Activated T-cell treated with anti-CD3 and anti-CD28 coated beads for 48 hours (primary cell): ENCODE results near the gene DENND4C.
"Not testable (repeated sequence)": the region's sequence is repeated elsewhere in the genome, so short reads cannot be mapped to it uniquely, and the experiment has no call there.

ENCODE experiments used
- DNase-seq: peaks from one replicate; pipeline ENCODE4 v3.0.0-alpha.2; 2020; ENCODE audit warnings: low read depth

Gene DENND4C

GRCh38 chr9:19410195-19410503 is 179.7 kb downstream of the DENND4C start:
- DNase-seq: no peak

- DNase-seq: no peak
These were observed 180.1 kb downstream of the DENND4C start for GRCh38 chr9:19410594-19410993.

GRCh38 chr9:19411316-19411715 is 180.8 kb downstream of the DENND4C start:
- DNase-seq: no peak

- DNase-seq: not testable (repeated sequence)
These were observed 183.0 kb downstream of the DENND4C start for GRCh38 chr9:19413456-19413855.

- no peak for DNase-seq
These were observed 185.7 kb downstream of the DENND4C start for GRCh38 chr9:19416143-19416542.

- no peak for DNase-seq
These were observed 190.4 kb downstream of the DENND4C start for GRCh38 chr9:19420877-19421276.
